Measurements from ENCODE around the gene BEND2.

GRCh38 chrX:18210470-18210869 lies 10.2 kb downstream of the BEND2 start:
- TF ChIP-seq POLR2AphosphoS5 (IDR thresholded peaks at IDR 0.05; ENCODE audit: low read depth, low read length) (no peak), SIN3A (IDR thresholded peaks at IDR 0.05; ENCODE audit: borderline replicate concordance, insufficient read depth, low read depth, low read length) (no peak), REST (IDR thresholded peaks at IDR 0.05; ENCODE audit: insufficient read depth in 1 of 2, low read depth in 2 of 2, low read length in 1 of 2) (no peak), TCF7L2 (IDR thresholded peaks at IDR 0.05; ENCODE audit: low read depth, low read length) (no peak)
- TF ChIP-seq, protein P1, sequence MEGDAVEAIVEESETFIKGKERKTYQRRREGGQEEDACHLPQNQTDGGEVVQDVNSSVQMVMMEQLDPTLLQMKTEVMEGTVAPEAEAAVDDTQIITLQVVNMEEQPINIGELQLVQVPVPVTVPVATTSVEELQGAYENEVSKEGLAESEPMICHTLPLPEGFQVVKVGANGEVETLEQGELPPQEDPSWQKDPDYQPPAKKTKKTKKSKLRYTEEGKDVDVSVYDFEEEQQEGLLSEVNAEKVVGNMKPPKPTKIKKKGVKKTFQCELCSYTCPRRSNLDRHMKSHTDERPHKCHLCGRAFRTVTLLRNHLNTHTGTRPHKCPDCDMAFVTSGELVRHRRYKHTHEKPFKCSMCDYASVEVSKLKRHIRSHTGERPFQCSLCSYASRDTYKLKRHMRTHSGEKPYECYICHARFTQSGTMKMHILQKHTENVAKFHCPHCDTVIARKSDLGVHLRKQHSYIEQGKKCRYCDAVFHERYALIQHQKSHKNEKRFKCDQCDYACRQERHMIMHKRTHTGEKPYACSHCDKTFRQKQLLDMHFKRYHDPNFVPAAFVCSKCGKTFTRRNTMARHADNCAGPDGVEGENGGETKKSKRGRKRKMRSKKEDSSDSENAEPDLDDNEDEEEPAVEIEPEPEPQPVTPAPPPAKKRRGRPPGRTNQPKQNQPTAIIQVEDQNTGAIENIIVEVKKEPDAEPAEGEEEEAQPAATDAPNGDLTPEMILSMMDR (IDR thresholded peaks at IDR 0.05) = peak; percentile 7; the same call in 1 of the 2 replicates

All from Panc1 (cell line).